ENCODE measurements around the gene UGDH. TPM values are rescaled to one million over a fixed set of nuclear protein-coding genes. Genes with fewer than 3 reads are reported as not detected.

Gene UGDH
- total and polyA plus RNA-seq, 9 of the 15 experiments (the other 6 are each of a cell fraction or from before 2014, with no cell fraction given) = 5.5 to 21.7 (median 16.2) TPM

DNA sequence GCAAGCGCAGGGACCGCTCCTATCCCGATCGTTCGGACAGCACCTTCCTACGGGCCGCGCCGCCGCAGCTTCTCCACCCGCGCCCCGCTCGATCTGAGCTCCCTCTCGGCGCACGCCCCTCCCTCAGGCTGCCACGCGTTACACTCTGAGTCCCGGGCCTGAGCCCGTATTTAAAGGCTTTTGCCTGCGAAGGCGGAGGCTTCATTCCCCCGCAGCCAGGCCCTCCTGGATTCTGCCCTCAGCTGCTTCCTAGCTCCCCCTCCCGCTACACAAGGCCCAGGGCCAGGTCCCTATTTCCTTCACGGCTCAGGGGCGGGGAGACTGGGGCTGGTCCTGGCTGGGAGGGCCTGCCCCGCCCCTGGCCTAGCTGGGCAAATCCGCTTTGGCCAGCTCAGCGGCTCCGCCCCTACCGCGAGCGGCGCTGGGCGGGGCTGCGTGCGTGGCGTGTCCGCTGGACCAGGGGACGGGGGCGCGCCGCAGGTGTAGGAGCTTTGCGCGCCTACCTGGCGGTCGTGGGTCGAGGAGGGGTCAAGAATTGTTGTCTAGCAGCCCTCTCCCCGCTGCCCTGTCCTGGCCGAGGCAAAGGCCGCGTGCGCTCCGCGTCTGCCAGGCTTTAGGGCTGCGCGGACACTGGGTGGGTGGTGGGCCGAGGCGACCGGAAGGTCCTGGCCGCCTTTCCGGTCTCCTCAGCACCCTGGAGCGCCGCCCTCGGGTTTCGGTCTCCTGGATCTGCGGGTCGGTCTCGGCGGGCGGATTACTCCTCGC, at the start of gene UGDH (continued):
- TF ChIP-seq EWSR1 (IDR thresholded peaks at IDR 0.05; ENCODE audit: borderline replicate concordance, low read depth, partially characterized antibody) = no peak
- TF ChIP-seq ZNF184 (CRISPR knock-in tag; IDR thresholded peaks at IDR 0.05) = no peak
- TF ChIP-seq, protein P1, sequence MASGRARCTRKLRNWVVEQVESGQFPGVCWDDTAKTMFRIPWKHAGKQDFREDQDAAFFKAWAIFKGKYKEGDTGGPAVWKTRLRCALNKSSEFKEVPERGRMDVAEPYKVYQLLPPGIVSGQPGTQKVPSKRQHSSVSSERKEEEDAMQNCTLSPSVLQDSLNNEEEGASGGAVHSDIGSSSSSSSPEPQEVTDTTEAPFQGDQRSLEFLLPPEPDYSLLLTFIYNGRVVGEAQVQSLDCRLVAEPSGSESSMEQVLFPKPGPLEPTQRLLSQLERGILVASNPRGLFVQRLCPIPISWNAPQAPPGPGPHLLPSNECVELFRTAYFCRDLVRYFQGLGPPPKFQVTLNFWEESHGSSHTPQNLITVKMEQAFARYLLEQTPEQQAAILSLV (tag; IDR thresholded peaks at IDR 0.05) = no peak
- no peak for TF ChIP-seq SOX6 (IDR thresholded peaks at IDR 0.05)
- TF ChIP-seq RBM39 (optimal IDR thresholded peaks at IDR 0.05; ENCODE audit: low read depth, low read length) = no peak
- peak; percentile 63 for TF ChIP-seq CREM (IDR thresholded peaks at IDR 0.05; ENCODE audit: low read depth)
- TF ChIP-seq BCL6 (CRISPR knock-in tag; IDR thresholded peaks at IDR 0.05) = no peak
- TF ChIP-seq TARDBP (IDR thresholded peaks at IDR 0.05) = peak; percentile 83
- no peak for TF ChIP-seq KDM2B (CRISPR knock-in tag; IDR thresholded peaks at IDR 0.05)
- no peak for TF ChIP-seq BCOR (IDR thresholded peaks at IDR 0.05)
- peak; percentile 97 for TF ChIP-seq GABPA (tag; conservative IDR thresholded peaks at IDR 0.05; ENCODE audit: low read depth)
- TF ChIP-seq, protein P2, sequence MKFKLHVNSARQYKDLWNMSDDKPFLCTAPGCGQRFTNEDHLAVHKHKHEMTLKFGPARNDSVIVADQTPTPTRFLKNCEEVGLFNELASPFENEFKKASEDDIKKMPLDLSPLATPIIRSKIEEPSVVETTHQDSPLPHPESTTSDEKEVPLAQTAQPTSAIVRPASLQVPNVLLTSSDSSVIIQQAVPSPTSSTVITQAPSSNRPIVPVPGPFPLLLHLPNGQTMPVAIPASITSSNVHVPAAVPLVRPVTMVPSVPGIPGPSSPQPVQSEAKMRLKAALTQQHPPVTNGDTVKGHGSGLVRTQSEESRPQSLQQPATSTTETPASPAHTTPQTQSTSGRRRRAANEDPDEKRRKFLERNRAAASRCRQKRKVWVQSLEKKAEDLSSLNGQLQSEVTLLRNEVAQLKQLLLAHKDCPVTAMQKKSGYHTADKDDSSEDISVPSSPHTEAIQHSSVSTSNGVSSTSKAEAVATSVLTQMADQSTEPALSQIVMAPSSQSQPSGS (CRISPR knock-in tag; IDR thresholded peaks at IDR 0.05) = no peak; the same call in 1 of the 2 replicates
- no peak for TF ChIP-seq HLTF (IDR thresholded peaks at IDR 0.05)
- TF ChIP-seq TCF3 (CRISPR knock-in tag; IDR thresholded peaks at IDR 0.05) = no peak
- no peak for TF ChIP-seq ZNF354B (CRISPR knock-in tag; IDR thresholded peaks at IDR 0.05)
- TF ChIP-seq RBM25 (IDR thresholded peaks at IDR 0.05; ENCODE audit: low read depth, low read length, severe bottlenecking) = peak; percentile 32
- peak; percentile 95 for TF ChIP-seq RBBP5 (IDR thresholded peaks at IDR 0.05; ENCODE audit: borderline replicate concordance, insufficient read depth, low read length, poor library complexity, severe bottlenecking)
- TF ChIP-seq TCFL5 (CRISPR knock-in tag; conservative IDR thresholded peaks at IDR 0.05) = no peak
- peak in 1 of 2 experiments; percentile 89; a peak in 1 of 4 replicates for TF ChIP-seq KDM4B (IDR thresholded peaks at IDR 0.05; ENCODE audit: borderline replicate concordance in 2 of 2, low read depth in 1 of 2)
- no peak for TF ChIP-seq ZKSCAN3 (CRISPR knock-in tag; IDR thresholded peaks at IDR 0.05)
- 0 out of 2 replicates have a peak, but pooled peaks have one; percentile 21 for TF ChIP-seq HES1 (IDR thresholded peaks at IDR 0.05; ENCODE audit: low read depth)
- no peak for TF ChIP-seq NBN (IDR thresholded peaks at IDR 0.05; ENCODE audit: low read depth)
- no peak for TF ChIP-seq HNRNPK (IDR thresholded peaks at IDR 0.05; ENCODE audit: low read depth, low read length, poor library complexity, severe bottlenecking)
- TF ChIP-seq, protein P3, sequence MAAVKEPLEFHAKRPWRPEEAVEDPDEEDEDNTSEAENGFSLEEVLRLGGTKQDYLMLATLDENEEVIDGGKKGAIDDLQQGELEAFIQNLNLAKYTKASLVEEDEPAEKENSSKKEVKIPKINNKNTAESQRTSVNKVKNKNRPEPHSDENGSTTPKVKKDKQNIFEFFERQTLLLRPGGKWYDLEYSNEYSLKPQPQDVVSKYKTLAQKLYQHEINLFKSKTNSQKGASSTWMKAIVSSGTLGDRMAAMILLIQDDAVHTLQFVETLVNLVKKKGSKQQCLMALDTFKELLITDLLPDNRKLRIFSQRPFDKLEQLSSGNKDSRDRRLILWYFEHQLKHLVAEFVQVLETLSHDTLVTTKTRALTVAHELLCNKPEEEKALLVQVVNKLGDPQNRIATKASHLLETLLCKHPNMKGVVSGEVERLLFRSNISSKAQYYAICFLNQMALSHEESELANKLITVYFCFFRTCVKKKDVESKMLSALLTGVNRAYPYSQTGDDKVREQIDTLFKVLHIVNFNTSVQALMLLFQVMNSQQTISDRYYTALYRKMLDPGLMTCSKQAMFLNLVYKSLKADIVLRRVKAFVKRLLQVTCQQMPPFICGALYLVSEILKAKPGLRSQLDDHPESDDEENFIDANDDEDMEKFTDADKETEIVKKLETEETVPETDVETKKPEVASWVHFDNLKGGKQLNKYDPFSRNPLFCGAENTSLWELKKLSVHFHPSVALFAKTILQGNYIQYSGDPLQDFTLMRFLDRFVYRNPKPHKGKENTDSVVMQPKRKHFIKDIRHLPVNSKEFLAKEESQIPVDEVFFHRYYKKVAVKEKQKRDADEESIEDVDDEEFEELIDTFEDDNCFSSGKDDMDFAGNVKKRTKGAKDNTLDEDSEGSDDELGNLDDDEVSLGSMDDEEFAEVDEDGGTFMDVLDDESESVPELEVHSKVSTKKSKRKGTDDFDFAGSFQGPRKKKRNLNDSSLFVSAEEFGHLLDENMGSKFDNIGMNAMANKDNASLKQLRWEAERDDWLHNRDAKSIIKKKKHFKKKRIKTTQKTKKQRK (IDR thresholded peaks at IDR 0.05; ENCODE audit: borderline replicate concordance, low read depth, low read length) = no peak
